ENCODE measurements around the gene ATP6V1G1.
"Not testable (repeated sequence)": the region's sequence is repeated elsewhere in the genome, so short reads cannot be mapped to it uniquely, and the experiment has no call there.

The ATP6V1G1 gene

DNA sequence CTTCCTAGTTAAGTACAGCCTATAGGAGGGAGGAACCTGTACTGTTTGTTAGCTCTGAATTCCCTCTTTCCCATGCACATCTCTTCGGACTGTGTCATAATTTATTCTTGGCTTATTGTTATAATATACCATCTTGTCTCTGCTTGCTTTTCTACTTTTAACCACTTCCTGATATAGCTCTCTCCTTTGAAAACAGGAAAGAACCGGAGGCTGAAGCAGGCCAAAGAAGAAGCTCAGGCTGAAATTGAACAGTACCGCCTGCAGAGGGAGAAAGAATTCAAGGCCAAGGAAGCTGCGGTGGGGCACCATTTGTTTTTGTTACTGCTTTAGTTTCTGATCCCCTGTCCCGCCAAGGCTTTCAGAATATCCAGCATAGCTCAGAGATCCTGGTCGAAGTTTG is 4.8 kb downstream of the ATP6V1G1 start:
- H3K4me3 ChIP-seq (ENCODE audit: low read depth, low read length) = no peak overlapping the region
- DNase-seq (ENCODE audit: low read depth, low spot score) = no peak
- CTCF ChIA-PET = interaction anchor here (0.8 to 3.5 kb wide), 13 partner anchors 8 to 314 kb away, joined by 3 to 18 read pairs (median 4); partner anchors contain the start of gene TMEM268
- POLR2A ChIA-PET = no interaction called here
- TF ChIP-seq, protein P1, sequence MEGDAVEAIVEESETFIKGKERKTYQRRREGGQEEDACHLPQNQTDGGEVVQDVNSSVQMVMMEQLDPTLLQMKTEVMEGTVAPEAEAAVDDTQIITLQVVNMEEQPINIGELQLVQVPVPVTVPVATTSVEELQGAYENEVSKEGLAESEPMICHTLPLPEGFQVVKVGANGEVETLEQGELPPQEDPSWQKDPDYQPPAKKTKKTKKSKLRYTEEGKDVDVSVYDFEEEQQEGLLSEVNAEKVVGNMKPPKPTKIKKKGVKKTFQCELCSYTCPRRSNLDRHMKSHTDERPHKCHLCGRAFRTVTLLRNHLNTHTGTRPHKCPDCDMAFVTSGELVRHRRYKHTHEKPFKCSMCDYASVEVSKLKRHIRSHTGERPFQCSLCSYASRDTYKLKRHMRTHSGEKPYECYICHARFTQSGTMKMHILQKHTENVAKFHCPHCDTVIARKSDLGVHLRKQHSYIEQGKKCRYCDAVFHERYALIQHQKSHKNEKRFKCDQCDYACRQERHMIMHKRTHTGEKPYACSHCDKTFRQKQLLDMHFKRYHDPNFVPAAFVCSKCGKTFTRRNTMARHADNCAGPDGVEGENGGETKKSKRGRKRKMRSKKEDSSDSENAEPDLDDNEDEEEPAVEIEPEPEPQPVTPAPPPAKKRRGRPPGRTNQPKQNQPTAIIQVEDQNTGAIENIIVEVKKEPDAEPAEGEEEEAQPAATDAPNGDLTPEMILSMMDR (IDR thresholded peaks at IDR 0.05; ENCODE audit: insufficient read depth, low read length, missing control alignments) = peak; percentile 15

DNA sequence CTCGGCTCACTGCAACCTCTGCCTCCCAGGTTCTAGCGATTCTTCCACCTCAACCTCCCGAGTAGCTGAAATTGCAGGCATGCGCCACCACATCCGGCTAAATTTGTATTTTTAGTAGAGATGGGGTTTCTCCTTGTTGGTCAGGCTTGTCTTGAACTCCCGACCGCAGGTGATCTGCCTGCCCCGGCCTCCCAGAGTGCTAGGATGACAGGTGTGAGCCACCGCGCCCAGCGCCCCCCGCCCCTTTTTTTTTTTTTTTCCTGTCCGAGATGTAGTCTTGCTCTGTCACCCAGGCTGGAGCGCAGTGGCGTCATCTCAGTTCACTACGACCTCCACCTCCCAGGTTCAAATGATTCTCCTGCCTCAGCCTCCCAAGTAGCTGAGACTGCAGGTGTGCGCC is 6.6 kb downstream of the ATP6V1G1 start:
- POLR2A ChIA-PET = interaction anchor here (1.2 kb wide), 1 partner anchor 12 kb away, joined by 5 read pairs; no protein-coding TSS in a partner anchor
- TF ChIP-seq, protein P1 (IDR thresholded peaks at IDR 0.05; ENCODE audit: insufficient read depth, low read length, missing control alignments) = no peak
- no peak overlapping the region for H3K4me3 ChIP-seq (ENCODE audit: low read depth, low read length)
- DNase-seq (ENCODE audit: low read depth, low spot score) = no peak
- CTCF ChIA-PET = interaction anchor here (1.5 kb wide), 1 partner anchor 159 kb away, joined by 4 read pairs; no protein-coding TSS in a partner anchor

DNA sequence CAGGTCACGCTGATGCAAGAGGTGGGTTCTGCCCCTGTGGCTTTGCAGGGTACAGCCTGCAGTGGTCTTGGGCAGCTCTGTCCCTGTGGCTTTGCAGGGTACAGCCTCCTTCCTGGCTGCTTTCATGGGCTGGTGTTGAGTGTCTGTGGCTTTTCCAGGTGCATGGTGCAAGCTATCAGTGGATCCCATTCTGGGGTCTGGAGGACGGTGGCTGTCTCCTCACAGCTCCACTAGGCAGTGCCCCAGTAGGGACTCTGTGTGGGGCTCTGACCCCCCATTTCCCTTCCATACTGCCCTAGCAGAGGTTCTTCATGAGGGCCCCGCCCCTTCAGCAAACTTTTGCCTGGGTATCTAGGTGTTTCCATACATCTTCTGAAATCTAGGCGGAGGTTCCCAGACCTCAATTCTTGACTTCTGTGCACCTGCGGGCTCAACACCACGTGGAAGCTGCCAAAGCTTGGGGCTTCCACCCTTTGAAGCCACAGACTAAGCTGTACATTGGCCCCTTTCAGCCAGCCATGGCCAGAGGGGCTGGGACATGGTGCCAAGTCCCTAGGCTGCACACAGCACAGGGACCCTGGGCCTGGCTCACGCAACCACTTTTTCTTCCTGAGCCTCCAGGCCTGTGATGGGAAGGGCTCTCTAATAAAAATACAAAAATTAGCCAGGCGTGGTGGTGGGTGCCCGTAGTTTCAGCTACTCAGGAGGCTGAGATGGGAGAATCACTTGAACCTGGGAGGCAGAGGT is 13.1 kb downstream of the ATP6V1G1 start:
- CTCF ChIA-PET = interaction anchor here (1.1 to 1.3 kb wide), 2 partner anchors 8 to 112 kb away, joined by 3 read pairs; no protein-coding TSS in a partner anchor
- not testable (repeated sequence) for H3K4me3 ChIP-seq (ENCODE audit: low read depth, low read length); DNase-seq (ENCODE audit: low read depth, low spot score)
- POLR2A ChIA-PET = interaction anchor here (0.8 to 1.0 kb wide), 2 partner anchors 10 to 13 kb away, joined by 4 read pairs; partner anchors contain the start of genes ATP6V1G1 and TMEM268

DNA sequence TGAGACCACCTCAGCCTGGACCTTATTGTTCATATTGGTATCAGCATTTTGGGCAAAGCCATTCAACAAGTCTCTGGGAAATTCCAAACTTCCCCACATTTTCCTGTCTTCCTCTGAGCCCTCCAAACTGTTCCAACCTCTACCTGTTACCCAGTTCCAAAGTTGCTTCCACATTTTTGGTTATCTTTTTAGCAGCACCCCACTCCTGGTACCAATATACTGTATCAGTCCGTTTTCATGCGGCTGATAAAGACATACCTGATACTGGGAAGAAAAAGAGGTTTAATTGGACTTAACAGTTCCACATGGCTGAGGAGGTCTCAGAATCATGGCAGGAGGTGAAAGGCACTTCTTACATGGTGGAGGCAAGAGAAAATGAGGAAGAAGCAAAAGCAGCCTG is 14.2 kb downstream of the ATP6V1G1 start:
- H3K4me3 ChIP-seq (ENCODE audit: low read depth, low read length); POLR2A ChIA-PET; CTCF ChIA-PET; DNase-seq (ENCODE audit: low read depth, low spot score): not testable (repeated sequence)

DNA sequence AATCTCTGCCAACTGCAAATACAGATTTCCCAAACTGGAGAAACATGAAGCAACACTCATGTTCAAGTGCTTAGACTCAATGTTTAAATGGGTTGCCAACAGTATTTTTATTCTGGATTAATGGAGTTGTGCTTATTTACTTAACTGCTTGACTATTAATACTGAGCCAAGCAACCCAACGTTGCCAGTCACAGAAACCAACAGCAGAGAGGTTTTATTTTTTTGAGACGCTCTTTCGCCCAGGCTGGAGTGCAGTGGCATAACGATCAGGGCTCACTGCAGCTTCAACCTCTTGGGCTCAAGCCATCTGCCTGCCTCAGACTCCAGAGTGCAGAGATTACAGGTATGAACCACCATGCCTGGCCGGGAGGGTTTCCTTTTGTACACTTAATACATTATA is 15.1 kb downstream of the ATP6V1G1 start:
- POLR2A ChIA-PET = no interaction called here
- TF ChIP-seq, protein P1 (IDR thresholded peaks at IDR 0.05; ENCODE audit: insufficient read depth, low read length, missing control alignments) = no peak
- no peak for DNase-seq (ENCODE audit: low read depth, low spot score)
- no peak overlapping the region for H3K4me3 ChIP-seq (ENCODE audit: low read depth, low read length)
- CTCF ChIA-PET = no interaction called here

DNA sequence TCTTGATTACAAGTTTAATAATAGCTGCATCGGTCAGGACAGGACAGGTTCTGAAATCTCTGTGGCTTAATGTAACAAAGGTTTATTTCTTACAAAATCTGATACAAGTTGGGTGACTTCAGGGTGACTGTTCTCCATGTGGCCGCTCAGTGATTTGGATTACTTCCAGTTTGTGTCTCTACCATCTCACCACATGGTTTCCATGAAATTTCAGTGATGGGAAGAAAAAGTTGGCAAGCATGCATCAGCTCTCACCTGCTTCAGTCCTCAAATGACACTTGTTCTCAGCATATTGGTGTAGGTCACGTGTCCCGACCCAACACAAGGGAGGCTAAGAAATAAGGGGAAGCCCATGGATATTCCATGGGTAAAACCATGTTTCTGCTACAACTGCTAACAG is 15.7 kb downstream of the ATP6V1G1 start:
- TF ChIP-seq, protein P1 (IDR thresholded peaks at IDR 0.05; ENCODE audit: insufficient read depth, low read length, missing control alignments) = no peak
- POLR2A ChIA-PET = no interaction called here
- H3K4me3 ChIP-seq (ENCODE audit: low read depth, low read length) = no peak overlapping the region
- no peak for DNase-seq (ENCODE audit: low read depth, low spot score)
- CTCF ChIA-PET = interaction anchor here (1.1 to 1.5 kb wide), 2 partner anchors 10 to 51 kb away, joined by 4 to 5 read pairs; no protein-coding TSS in a partner anchor

DNA sequence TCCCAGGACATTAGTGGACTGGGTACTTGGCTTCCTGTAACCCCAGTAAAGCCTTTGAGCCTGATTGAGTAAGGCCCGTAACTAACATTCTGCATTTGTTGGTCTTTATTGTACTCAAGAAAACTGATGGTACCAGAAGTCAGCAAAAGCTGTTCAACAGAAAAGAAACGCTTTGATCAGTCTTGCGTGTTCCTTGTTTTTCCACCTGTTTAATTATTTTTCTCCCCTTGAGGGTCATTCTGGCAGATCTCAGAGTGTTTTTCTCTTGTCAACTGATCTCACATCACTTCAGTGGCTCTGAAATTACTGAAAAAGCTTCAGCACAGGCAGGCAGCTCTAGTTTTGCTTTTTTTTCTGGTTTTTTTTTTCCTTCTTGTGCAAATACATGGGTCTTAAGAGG is 17.4 kb downstream of the ATP6V1G1 start:
- ChIA-PET POLR2A (interaction anchor here (1.1 kb wide), 1 partner anchor 17 kb away, joined by 3 read pairs; the partner anchor contains the start of gene ATP6V1G1), CTCF (interaction anchor here (1.2 to 1.5 kb wide), 2 partner anchors 8 to 116 kb away, joined by 4 to 5 read pairs; no protein-coding TSS in a partner anchor)
- no peak for DNase-seq (ENCODE audit: low read depth, low spot score)
- TF ChIP-seq, protein P1 (IDR thresholded peaks at IDR 0.05; ENCODE audit: insufficient read depth, low read length, missing control alignments) = no peak
- no peak overlapping the region for H3K4me3 ChIP-seq (ENCODE audit: low read depth, low read length)

Measured in AG04449 (cell line).